Natural killer cell (primary cell): ENCODE measurements around the gene CACNA2D3. TPM values are rescaled to one million over a fixed set of nuclear protein-coding genes. Genes with fewer than 3 reads are reported as not detected.

Experiments
- ATAC-seq, 3 donors: fragments of 150-1000 bp in 2 of 3; fragments of 200-7000 bp in 1 of 3; cut with Tn5 transposase; 1 replicate in 1 of 3; 2 replicates in 2 of 3; pipeline ENCODE4 v1.10.0; 2021; ENCODE audit warnings: mild to moderate bottlenecking in 2 of 3, moderate library complexity in 2 of 3
- DNase-seq, 2 donors: peaks; one replicate each; pipeline versions ENCODE4 v3.0.0 to v3.0.0-alpha.2; 2013 to 2021; ENCODE audit warnings: mixed read lengths in 1 of 2
- H3K27ac ChIP-seq: one replicate; pipeline ENCODE4 v1.5.1; 2013; ENCODE audit warnings: mild to moderate bottlenecking, low read length
- H3K27me3 ChIP-seq: one replicate; pipeline ENCODE4 v1.6.1; 2013; ENCODE audit warnings: low read length; ENCODE audit not compliant: control insufficient read depth, insufficient read depth
- H3K36me3 ChIP-seq: one replicate; pipeline ENCODE4 v1.6.1; 2013; ENCODE audit warnings: low read length; ENCODE audit not compliant: control insufficient read depth, insufficient read depth
- H3K4me1 ChIP-seq: one replicate; pipeline ENCODE4 v1.6.1; 2013; ENCODE audit warnings: low read length; ENCODE audit not compliant: control insufficient read depth, insufficient read depth
- H3K4me3 ChIP-seq: one replicate; pipeline ENCODE4 v1.5.1; 2013; ENCODE audit warnings: low read length
- H3K9me3 ChIP-seq: one replicate; pipeline ENCODE4 v1.6.1; 2013; ENCODE audit warnings: low read length; ENCODE audit not compliant: control insufficient read depth, insufficient read depth
- H3K27ac Mint-ChIP-seq, 2 donors: one replicate each; pipeline ENCODE4 v1.8.0; 2022; ENCODE audit warnings: mild to moderate bottlenecking in 2 of 2, mixed read lengths in 2 of 2, moderate library complexity in 1 of 2
- H3K27me3 Mint-ChIP-seq, 2 donors: one replicate each; pipeline ENCODE4 v1.8.0; 2022; ENCODE audit warnings: low read depth in 2 of 2, mixed read lengths in 2 of 2
- H3K36me3 Mint-ChIP-seq: one replicate; pipeline ENCODE4 v1.8.0; 2022; ENCODE audit warnings: mixed read lengths
- H3K4me1 Mint-ChIP-seq, 2 donors: one replicate each; pipeline ENCODE4 v1.8.0; 2022; ENCODE audit warnings: mixed read lengths in 2 of 2
- H3K4me3 Mint-ChIP-seq: one replicate; pipeline ENCODE4 v1.8.0; 2022; ENCODE audit warnings: mild to moderate bottlenecking, moderate library complexity, mixed read lengths
- H3K9me3 Mint-ChIP-seq, 2 donors: one replicate each; pipeline ENCODE4 v1.8.0; 2022; ENCODE audit warnings: mixed read lengths in 2 of 2
- CTCF ChIP-seq: fragments of 200-600 bp; IDR thresholded peaks from one replicate; pipeline ENCODE4 v1.8.0; 2022; ENCODE audit warnings: antibody characterized with exemption
- WGBS: methylation state at CpG from one replicate; pipeline ENCODE4 v1.1.7; 2013; ENCODE audit warnings: missing lambda C conversion rate; ENCODE audit not compliant: insufficient coverage; 5-methylcytosine and 5-hydroxymethylcytosine counted together
- intact Hi-C: fragments of 100-400 bp; cut with micrococcal nuclease; formaldehyde crosslinking; loops from one replicate; pipeline ENCODE4 v1.14.2; 2022
- total RNA-seq, 4 donors: library from RNA; stranded (reverse); fragments of 120-200 nt in 1 of 4; gene quantifications; one replicate each; pipeline versions ENCODE4 v1.2.3 to v1.2.4, GENCODE V29; 2013 to 2022

The CACNA2D3 gene
- total RNA-seq, 3 donors from 2014 or later (not counting 1 experiment from before 2014, with no cell fraction given) = 0.49 TPM; not detected in 2

GRCh38 chr3:55009372-55009771 lies 887.0 kb downstream of the CACNA2D3 start:
- no peak for DNase-seq
- H3K4me3 Mint-ChIP-seq = no peak overlapping the region
- H3K36me3 ChIP-seq = no peaks in the 10 kb centered on the region
- peaks cover 2% of the 10 kb centered on the region in 2 donors for H3K9me3 Mint-ChIP-seq
- no peak overlapping the region for H3K4me3 ChIP-seq
- TF ChIP-seq CTCF = no peak
- no peaks in the 10 kb centered on the region for H3K27me3 ChIP-seq
- 77% methylated on average over 4 of the region's 4 CpGs for WGBS
- no peak overlapping the region for H3K27ac Mint-ChIP-seq
- no peaks in the 10 kb centered on the region for H3K36me3 Mint-ChIP-seq
- no peaks in the 10 kb centered on the region for H3K9me3 ChIP-seq
- H3K27ac ChIP-seq = no peak overlapping the region
- no peaks in the 10 kb centered on the region for H3K27me3 Mint-ChIP-seq
- intact Hi-C loops = no loop called here
- no peak for ATAC-seq
- no peaks in the 10 kb centered on the region for H3K4me1 Mint-ChIP-seq
- H3K4me1 ChIP-seq = no peaks in the 10 kb centered on the region

- H3K27ac Mint-ChIP-seq = no peak overlapping the region
These were observed 889.7 kb downstream of the CACNA2D3 start for GRCh38 chr3:55012091-55012490.

GRCh38 chr3:55013145-55013925 lies 891.0 kb downstream of the CACNA2D3 start:
- Histone ChIP-seq H3K27ac (no peak overlapping the region), H3K4me1 (no peaks in the 10 kb centered on the region), H3K4me3 (no peak overlapping the region), H3K9me3 (no peaks in the 10 kb centered on the region), H3K27me3 (no peaks in the 10 kb centered on the region), H3K36me3 (no peaks in the 10 kb centered on the region)
- intact Hi-C loops = no loop called here
- Mint-ChIP-seq H3K27ac (no peak overlapping the region), H3K36me3 (no peaks in the 10 kb centered on the region), H3K4me1 (no peaks in the 10 kb centered on the region), H3K4me3 (no peak overlapping the region), H3K27me3 (no peaks in the 10 kb centered on the region), H3K9me3 (peaks cover 2% of the 10 kb centered on the region in 2 donors)
- 80% methylated on average over 4 of the region's 5 CpGs for WGBS
- ATAC-seq (no peak), DNase-seq (no peak)
- TF ChIP-seq CTCF = no peak

More at GRCh38 chr3:55012091-55012490, 889.7 kb downstream of the CACNA2D3 start:
- H3K36me3 ChIP-seq = no peaks in the 10 kb centered on the region
- H3K4me1 Mint-ChIP-seq = no peaks in the 10 kb centered on the region
- H3K27ac ChIP-seq = no peak overlapping the region
- H3K36me3 Mint-ChIP-seq = no peaks in the 10 kb centered on the region
- intact Hi-C loops = no loop called here
- H3K27me3 ChIP-seq = no peaks in the 10 kb centered on the region
- no peaks in the 10 kb centered on the region for H3K4me1 ChIP-seq
- peaks cover 2% of the 10 kb centered on the region in 2 donors for H3K9me3 Mint-ChIP-seq
- no peaks in the 10 kb centered on the region for H3K9me3 ChIP-seq
- DNase-seq (no peak), ATAC-seq (no peak)
- 93% methylated on average over 4 of the region's 4 CpGs for WGBS
- no peak overlapping the region for H3K4me3 ChIP-seq
- no peak overlapping the region for H3K4me3 Mint-ChIP-seq
- H3K27me3 Mint-ChIP-seq = no peaks in the 10 kb centered on the region
- TF ChIP-seq CTCF = no peak

GRCh38 chr3:55014081-55014480 lies 891.7 kb downstream of the CACNA2D3 start:
- ATAC-seq = no peak

More at GRCh38 chr3:55014081-55014480, 891.7 kb downstream of the CACNA2D3 start:
- Histone ChIP-seq H3K9me3 (no peaks in the 10 kb centered on the region), H3K4me1 (no peaks in the 10 kb centered on the region), H3K27ac (no peak overlapping the region), H3K36me3 (no peaks in the 10 kb centered on the region), H3K27me3 (no peaks in the 10 kb centered on the region), H3K4me3 (no peak overlapping the region)
- H3K9me3 Mint-ChIP-seq = peaks cover 2% of the 10 kb centered on the region in 2 donors
- no peaks in the 10 kb centered on the region for H3K4me1 Mint-ChIP-seq
- no peak for DNase-seq
- H3K27ac Mint-ChIP-seq = no peak overlapping the region
- H3K27me3 Mint-ChIP-seq = no peaks in the 10 kb centered on the region
- WGBS = 79% methylated on average over 4 of the region's 4 CpGs
- no peak overlapping the region for H3K4me3 Mint-ChIP-seq
- TF ChIP-seq CTCF = no peak
- H3K36me3 Mint-ChIP-seq = no peaks in the 10 kb centered on the region
- intact Hi-C loops = no loop called here
